ENCODE results near the gene CACNA2D4.
"Not testable (repeated sequence)": the region's sequence is repeated elsewhere in the genome, so short reads cannot be mapped to it uniquely, and the experiment has no call there.

Gene CACNA2D4, protein sequence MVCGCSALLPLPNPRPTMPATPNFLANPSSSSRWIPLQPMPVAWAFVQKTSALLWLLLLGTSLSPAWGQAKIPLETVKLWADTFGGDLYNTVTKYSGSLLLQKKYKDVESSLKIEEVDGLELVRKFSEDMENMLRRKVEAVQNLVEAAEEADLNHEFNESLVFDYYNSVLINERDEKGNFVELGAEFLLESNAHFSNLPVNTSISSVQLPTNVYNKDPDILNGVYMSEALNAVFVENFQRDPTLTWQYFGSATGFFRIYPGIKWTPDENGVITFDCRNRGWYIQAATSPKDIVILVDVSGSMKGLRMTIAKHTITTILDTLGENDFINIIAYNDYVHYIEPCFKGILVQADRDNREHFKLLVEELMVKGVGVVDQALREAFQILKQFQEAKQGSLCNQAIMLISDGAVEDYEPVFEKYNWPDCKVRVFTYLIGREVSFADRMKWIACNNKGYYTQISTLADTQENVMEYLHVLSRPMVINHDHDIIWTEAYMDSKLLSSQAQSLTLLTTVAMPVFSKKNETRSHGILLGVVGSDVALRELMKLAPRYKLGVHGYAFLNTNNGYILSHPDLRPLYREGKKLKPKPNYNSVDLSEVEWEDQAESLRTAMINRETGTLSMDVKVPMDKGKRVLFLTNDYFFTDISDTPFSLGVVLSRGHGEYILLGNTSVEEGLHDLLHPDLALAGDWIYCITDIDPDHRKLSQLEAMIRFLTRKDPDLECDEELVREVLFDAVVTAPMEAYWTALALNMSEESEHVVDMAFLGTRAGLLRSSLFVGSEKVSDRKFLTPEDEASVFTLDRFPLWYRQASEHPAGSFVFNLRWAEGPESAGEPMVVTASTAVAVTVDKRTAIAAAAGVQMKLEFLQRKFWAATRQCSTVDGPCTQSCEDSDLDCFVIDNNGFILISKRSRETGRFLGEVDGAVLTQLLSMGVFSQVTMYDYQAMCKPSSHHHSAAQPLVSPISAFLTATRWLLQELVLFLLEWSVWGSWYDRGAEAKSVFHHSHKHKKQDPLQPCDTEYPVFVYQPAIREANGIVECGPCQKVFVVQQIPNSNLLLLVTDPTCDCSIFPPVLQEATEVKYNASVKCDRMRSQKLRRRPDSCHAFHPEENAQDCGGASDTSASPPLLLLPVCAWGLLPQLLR

GRCh38 chr12:1918081-1918883, at the start of gene CACNA2D4:
TSS of gene CACNA2D4 (minus strand) at chr12:1918652. CDS start at chr12:1918473, 179 bp downstream.
- DNase-seq (ENCODE audit: extremely low read depth in 1 of 2, low read depth in 1 of 2), result no peak

- DNase-seq (ENCODE audit: extremely low read depth in 1 of 2, low read depth in 1 of 2), result no peak
These were observed 48.2 kb upstream of the CACNA2D4 start for GRCh38 chr12:1966561-1967226.

DNA sequence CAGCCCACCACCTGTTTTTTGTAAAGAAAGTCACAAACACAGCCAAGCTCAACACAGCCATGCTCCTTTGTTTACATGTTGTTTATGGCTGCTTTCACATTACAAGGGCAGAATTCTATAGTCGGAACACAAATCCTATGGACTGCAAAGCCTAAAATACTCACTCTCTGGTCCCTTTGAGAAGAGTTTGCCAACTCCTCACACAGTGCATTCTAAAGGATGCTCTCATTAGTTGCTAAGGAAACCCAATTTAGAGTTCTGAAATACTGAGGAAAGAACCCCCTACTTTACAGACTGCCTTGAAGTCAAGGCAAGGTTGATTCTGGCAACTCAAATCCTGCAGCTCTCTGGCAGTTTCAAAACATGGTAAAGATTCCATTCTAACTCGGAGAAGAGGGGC, 47.5 kb upstream of the CACNA2D4 start:
- DNase-seq (ENCODE audit: extremely low read depth in 1 of 2, low read depth in 1 of 2), result no peak

DNA sequence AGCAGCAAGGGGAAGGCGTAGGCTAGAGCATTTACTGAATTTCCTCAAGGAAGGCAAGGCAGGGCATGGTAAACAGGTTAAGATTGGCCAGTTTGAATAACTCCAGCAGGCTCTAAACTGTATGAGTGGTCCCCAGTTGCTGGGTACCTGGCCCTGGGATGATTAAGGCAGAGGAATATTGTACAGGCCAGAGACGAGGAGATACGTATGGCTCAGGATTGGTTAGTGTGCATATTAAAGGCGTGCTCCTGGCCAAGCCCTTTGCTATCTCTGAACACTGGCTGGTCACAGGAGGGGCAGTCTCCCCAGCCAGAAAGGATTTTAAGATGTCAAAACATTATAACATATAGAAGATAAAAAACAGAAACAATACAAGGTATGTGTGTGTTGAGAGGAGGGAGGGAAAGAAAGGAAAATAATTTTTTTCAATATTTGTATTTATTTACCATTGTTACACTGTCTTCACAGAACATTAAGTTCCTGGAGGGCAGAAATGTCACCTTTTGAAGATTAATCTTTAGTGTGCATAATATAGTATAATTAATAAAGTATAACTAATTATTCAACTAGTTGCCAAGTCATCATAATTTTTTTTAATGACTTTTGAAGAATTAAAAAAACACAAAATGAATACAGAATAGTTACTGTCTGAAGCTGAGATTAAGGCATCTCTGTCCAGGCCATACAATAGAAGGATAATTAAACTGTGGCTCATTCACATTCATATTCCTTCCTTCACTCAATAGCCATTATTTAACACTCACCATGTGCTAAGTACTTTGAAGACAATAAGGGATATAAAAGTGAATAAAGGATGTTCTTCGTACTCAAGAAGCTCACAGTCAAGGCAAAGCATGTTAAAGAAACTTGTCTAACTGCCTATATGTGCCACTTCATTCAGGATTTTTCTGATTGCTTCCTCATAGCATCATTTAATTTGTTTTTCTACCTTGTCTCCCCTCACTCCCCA, 43.9 kb upstream of the CACNA2D4 start:
- no peak for DNase-seq (ENCODE audit: extremely low read depth in 1 of 2, low read depth in 1 of 2)

- DNase-seq (ENCODE audit: extremely low read depth in 1 of 2, low read depth in 1 of 2), result no peak
These were observed 38.3 kb upstream of the CACNA2D4 start for GRCh38 chr12:1956716-1957115.

DNA sequence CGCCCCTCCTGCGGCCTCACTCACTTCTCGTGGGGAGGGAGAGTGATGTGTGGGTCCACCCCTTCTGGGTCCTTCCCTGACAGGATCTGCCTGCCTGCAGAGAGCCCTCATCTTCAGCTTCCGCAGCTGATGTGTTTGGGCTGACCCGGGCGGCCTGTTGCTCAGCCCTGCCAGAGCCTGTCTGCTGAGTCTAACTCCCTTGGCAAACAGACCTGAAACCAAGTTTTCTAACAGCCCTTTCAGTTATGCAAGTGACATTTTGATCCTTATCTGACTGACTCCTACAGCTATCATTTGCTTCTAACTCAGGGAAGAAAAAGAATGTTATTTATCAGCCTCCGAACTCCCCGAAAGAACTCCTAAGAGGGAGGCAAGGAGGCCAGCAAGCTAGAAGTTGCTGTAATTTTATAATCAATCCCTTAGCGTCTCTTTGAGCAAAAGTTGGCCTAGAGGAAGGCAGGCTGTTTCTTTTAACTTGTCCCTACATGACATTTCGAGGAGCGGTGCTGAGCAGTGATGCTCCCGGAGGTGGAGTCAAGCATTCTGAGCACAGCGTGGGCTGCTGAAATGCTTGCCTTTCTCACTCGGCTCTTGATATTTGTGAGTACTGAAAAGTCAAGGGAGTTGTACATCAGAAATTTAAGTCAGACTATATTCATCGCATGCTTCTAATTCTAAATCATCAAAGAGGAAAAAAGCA, 31.5 kb upstream of the CACNA2D4 start:
- no peak for DNase-seq (ENCODE audit: extremely low read depth in 1 of 2, low read depth in 1 of 2)

- DNase-seq (ENCODE audit: extremely low read depth in 1 of 2, low read depth in 1 of 2), result no peak
These were observed 30.4 kb upstream of the CACNA2D4 start for GRCh38 chr12:1948883-1949282.

- DNase-seq (ENCODE audit: extremely low read depth in 1 of 2, low read depth in 1 of 2), result no peak
These were observed 28.6 kb upstream of the CACNA2D4 start for GRCh38 chr12:1947081-1947480.

DNA sequence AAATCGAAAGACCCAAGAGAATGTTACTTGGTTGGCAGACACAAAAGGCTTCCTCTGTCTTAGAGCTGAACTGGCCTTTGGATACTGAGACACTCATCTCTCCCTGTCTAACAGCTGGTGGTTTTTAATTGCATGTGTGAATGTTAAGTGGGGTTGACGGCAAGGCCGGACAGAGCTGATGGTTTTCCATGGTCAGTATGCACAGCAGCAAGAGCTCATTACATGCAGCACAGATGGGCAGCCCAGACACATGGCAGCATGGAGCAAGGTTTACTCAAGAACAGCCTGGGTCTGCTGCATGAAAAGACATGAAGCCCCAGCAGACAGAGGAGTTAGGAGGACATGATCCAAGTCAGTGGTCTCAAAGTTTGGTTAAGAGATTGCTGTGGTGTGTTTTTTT, 27.8 kb upstream of the CACNA2D4 start:
- DNase-seq (ENCODE audit: extremely low read depth in 1 of 2, low read depth in 1 of 2), result no peak

DNA sequence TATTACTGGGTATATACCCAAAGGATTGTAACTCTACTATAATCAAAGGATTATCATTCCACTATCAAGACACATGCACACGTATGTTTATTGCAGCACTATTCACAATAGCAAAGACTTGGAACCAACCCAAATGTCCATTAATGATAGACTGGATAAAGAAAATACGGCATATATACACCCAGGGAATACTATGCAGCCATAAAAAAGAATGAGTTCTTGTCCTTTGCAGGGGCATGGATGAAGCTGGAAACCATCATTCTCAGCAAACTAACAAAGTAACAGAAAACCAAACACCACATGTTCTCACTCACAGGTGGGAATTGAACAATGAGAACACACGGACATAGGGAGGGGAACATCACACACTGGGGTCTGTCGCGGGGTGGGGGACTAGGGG, 27.1 kb upstream of the CACNA2D4 start:
- not testable (repeated sequence) for DNase-seq (ENCODE audit: extremely low read depth in 1 of 2, low read depth in 1 of 2)

- DNase-seq (ENCODE audit: extremely low read depth in 1 of 2, low read depth in 1 of 2), result peak; percentile 77 to 88
These were observed 21.6 kb upstream of the CACNA2D4 start for GRCh38 chr12:1939801-1940607.

GRCh38 chr12:1939331-1939730, 20.9 kb upstream of the CACNA2D4 start:
- no peak for DNase-seq (ENCODE audit: extremely low read depth in 1 of 2, low read depth in 1 of 2)

GRCh38 chr12:1937481-1938224, 19.2 kb upstream of the CACNA2D4 start:
- DNase-seq (ENCODE audit: extremely low read depth in 1 of 2, low read depth in 1 of 2), result no peak

DNA sequence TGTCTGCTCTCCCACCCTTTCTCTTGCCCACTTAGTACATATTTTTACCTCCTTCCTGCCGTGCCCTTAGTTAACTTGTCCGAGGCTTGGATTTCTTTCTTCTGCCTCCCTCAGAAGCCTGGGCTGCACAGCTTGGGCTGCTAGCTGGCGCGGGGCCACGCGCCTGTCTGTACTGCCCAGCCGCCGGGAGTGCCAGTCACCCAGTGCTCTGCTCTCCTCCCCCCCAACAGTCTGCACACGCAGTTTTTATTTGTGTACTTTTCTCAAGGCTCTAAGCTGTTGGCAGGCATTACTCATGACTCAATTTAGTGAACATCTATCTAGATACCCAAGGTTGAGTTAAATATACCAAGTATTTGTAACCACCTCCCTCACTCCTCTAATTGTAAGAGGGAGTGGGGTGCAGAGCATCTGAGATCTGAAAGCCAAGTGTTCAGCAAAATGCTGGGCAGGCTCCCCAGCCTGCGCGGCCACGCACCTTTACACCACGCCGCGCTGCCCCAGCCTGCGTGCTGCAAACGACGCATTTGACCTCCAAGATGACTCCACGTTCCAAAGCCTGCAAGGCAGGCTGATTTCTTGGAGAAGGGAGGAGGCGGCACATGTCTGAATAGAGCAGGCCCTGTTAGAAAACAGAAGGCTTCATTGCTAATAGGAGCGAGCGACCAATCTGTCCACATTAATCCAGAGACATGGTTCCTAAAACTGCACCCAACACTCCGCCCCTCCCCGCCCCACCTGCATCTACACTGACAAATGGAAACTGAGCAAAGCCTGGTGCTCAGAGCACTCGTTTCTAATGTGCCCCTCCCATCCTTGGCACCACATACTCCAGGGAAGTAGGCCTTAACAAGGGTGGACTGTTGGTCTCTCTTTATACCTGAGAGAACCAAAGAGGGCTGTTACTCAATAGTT, 18.2 kb upstream of the CACNA2D4 start:
- no peak for DNase-seq (ENCODE audit: extremely low read depth in 1 of 2, low read depth in 1 of 2)

DNA sequence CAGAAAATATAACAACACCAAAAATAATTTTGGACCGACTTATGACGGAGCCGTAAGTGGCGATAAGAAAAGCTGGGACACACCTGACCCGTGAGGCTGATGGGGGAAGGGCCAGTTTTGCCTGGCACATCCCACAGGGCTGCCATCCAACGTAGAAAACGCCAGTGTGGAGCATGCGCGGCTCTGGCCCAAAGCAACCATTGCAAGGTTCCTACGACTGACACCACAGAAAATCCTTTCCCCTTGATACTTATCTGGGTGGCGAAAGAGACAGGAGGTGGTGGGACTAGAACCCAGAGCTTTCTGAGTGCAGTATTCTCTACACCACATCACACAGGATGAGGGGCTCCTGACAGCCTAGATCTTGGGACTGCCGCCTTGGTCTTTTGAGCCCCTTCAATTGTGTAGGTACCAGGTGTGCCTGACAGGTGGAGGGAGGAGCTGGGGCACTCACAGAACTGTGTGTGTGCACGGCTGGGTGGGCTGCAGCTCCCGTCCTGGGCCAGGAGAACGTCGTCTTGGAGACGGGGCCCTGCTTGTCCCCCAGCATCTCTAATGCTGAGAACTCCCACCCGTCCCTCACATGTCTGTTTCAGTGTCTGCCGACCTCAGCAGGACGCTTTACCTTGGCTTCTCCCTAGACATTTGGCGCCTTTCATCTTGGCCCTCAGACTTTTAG, 17.4 kb upstream of the CACNA2D4 start:
- DNase-seq (ENCODE audit: extremely low read depth in 1 of 2, low read depth in 1 of 2), result no peak
